DOHH2 (cell line): ENCODE results near the gene GRIN1.

Source experiments
- H3F3A ChIP-seq: fragments of 200-600 bp; sonication (generic), shearing (Covaris generic); 2 replicates; pipeline ENCODE4 v1.6.0; 2016; ENCODE audit warnings: antibody characterized with exemption, mild to moderate bottlenecking; ENCODE audit not compliant: control insufficient read depth, insufficient read depth
- H3K27ac ChIP-seq: fragments of 200-600 bp; sonication (generic); 2 replicates; pipeline ENCODE4 v1.5.1; 2014; ENCODE audit warnings: low read depth, mild to moderate bottlenecking, low read length, moderate library complexity
- H3K27me3 ChIP-seq: fragments of 200-600 bp; sonication (generic); 2 replicates; pipeline ENCODE4 v1.6.1; 2014; ENCODE audit warnings: mild to moderate bottlenecking, low read length, mixed read lengths; ENCODE audit not compliant: control insufficient read depth
- H3K36me3 ChIP-seq: fragments of 200-600 bp; sonication (generic); 2 replicates; pipeline ENCODE4 v1.6.1; 2014; ENCODE audit warnings: mild to moderate bottlenecking, low read length, moderate library complexity, mixed read lengths; ENCODE audit not compliant: control insufficient read depth
- H3K4me1 ChIP-seq: fragments of 200-600 bp; sonication (generic); 2 replicates; pipeline ENCODE4 v1.6.1; 2014; ENCODE audit warnings: mild to moderate bottlenecking, low read length, mixed read lengths; ENCODE audit not compliant: control insufficient read depth
- H3K4me2 ChIP-seq: fragments of 200-600 bp; sonication (generic); 2 replicates; pipeline ENCODE4 v1.6.0; 2014; ENCODE audit warnings: mild to moderate bottlenecking, low read length, moderate library complexity
- H3K4me3 ChIP-seq: fragments of 200-600 bp; sonication (generic); 2 replicates; pipeline ENCODE4 v1.5.1; 2014; ENCODE audit warnings: mild to moderate bottlenecking, low read length, mixed read lengths
- H3K79me2 ChIP-seq: fragments of 200-600 bp; sonication (generic); 2 replicates; pipeline ENCODE4 v1.6.1; 2014; ENCODE audit warnings: mild to moderate bottlenecking, low read length, mixed read lengths; ENCODE audit not compliant: control insufficient read depth
- H3K9me2 ChIP-seq: fragments of 200-600 bp; sonication (generic); replicated peaks from 2 replicates; pipeline ENCODE4 v1.6.1; 2014; ENCODE audit warnings: mild to moderate bottlenecking, low read length, mixed read lengths; ENCODE audit not compliant: control insufficient read depth
- H3K9me3 ChIP-seq: fragments of 200-600 bp; sonication (generic); 2 replicates; pipeline ENCODE4 v1.6.1; 2014; ENCODE audit warnings: antibody characterized with exemption, low read length, mixed read lengths; ENCODE audit not compliant: control insufficient read depth, insufficient read depth
- H4K20me1 ChIP-seq: fragments of 200-600 bp; sonication (generic); 2 replicates; pipeline ENCODE4 v1.6.0; 2014; ENCODE audit warnings: low read depth, mild to moderate bottlenecking, antibody characterized with exemption, low read length, moderate library complexity; ENCODE audit not compliant: control insufficient read depth, insufficient read depth
- EZH2phosphoT487 ChIP-seq: fragments of 200-600 bp; sonication (generic); IDR thresholded peaks from 2 replicates; pipeline ENCODE4 v1.6.1; 2017; ENCODE audit warnings: borderline replicate concordance, mild to moderate bottlenecking, antibody characterized with exemption, low read length, moderate library complexity, mixed read lengths
- TF ChIP-seq, protein P1 (sequence below): fragments of 200-600 bp; sonication (generic); IDR thresholded peaks from one replicate; pipeline ENCODE4 v1.5.1; 2014; ENCODE audit warnings: antibody characterized with exemption, mild to moderate bottlenecking, low read depth, low read length; ENCODE audit not compliant: poor library complexity, severe bottlenecking

Gene GRIN1

DNA sequence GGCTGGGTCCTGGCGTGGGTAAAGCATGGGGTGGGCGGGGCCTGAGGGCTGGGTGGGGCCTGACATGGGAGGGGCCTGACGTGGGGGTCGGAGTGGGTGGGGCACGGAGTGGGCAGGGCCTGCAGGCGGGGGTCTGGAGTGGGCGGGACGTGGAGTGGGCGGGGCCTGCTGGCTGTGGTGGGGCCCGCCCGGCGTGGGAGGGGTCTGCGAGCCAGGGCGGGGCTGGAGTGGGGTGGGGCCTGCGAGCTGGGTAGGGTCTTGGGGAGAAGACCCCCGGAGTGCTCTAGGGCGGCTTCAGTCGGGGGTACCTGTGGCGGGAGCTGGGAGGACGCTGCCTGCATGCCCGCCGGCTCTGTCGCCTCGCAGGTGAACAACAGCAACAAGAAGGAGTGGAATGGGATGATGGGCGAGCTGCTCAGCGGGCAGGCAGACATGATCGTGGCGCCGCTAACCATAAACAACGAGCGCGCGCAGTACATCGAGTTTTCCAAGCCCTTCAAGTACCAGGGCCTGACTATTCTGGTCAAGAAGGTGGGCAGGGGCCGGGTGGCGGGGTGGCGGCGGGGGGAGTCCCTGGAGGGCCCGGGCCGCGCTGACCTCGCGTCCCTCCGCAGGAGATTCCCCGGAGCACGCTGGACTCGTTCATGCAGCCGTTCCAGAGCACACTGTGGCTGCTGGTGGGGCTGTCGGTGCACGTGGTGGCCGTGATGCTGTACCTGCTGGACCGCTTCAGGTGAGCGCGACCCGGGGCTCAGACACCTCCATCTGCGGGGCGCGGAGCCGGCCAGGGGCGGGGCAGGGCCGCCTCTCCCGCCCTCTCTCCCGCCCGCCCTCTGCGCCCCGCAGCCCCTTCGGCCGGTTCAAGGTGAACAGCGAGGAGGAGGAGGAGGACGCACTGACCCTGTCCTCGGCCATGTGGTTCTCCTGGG lies 22.9 kb downstream of the GRIN1 start:
- no peak for TF ChIP-seq EZH2phosphoT487
- TF ChIP-seq, protein P1, sequence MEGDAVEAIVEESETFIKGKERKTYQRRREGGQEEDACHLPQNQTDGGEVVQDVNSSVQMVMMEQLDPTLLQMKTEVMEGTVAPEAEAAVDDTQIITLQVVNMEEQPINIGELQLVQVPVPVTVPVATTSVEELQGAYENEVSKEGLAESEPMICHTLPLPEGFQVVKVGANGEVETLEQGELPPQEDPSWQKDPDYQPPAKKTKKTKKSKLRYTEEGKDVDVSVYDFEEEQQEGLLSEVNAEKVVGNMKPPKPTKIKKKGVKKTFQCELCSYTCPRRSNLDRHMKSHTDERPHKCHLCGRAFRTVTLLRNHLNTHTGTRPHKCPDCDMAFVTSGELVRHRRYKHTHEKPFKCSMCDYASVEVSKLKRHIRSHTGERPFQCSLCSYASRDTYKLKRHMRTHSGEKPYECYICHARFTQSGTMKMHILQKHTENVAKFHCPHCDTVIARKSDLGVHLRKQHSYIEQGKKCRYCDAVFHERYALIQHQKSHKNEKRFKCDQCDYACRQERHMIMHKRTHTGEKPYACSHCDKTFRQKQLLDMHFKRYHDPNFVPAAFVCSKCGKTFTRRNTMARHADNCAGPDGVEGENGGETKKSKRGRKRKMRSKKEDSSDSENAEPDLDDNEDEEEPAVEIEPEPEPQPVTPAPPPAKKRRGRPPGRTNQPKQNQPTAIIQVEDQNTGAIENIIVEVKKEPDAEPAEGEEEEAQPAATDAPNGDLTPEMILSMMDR = no peak
- Histone ChIP-seq H3K4me1 (peaks cover 34% of the 10 kb centered on the region), H3K36me3 (no peaks in the 10 kb centered on the region), H4K20me1 (no peaks in the 10 kb centered on the region; the same call in 1 of the 2 replicates), H3K4me3 (no peak overlapping the region), H3K9me3 (no peaks in the 10 kb centered on the region), H3K9me2 (no peaks in the 10 kb centered on the region), H3F3A (no peaks in the 10 kb centered on the region), H3K27me3 (peaks cover 29% of the 10 kb centered on the region), H3K27ac (no peak overlapping the region), H3K4me2 (no peak overlapping the region), H3K79me2 (no peaks in the 10 kb centered on the region)

DNA sequence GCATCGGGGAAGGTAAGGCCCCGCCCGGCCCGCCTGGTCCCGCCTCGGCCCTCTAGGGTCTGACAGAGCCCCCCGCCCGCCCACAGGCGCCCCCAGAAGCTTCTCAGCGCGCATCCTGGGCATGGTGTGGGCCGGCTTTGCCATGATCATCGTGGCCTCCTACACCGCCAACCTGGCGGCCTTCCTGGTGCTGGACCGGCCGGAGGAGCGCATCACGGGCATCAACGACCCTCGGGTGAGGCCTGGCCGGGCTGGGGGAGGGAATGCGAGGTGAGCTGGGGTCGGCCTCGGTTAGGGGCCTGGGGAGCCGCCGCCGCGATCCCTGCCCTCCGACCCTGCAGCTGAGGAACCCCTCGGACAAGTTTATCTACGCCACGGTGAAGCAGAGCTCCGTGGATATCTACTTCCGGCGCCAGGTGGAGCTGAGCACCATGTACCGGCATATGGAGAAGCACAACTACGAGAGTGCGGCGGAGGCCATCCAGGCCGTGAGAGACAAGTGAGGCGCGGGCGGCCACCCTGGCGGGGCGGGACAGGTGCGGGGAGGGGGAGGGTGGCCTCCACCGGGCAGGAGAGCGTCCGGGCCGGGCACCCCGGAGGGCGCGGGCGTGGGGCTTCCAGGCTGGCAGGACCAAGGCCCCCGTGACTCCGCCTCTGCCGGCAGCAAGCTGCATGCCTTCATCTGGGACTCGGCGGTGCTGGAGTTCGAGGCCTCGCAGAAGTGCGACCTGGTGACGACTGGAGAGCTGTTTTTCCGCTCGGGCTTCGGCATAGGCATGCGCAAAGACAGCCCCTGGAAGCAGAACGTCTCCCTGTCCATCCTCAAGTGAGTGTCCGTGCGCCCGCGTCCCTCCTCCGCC lies 23.8 kb downstream of the GRIN1 start:
- H3K4me1 ChIP-seq = peaks cover 25% of the 10 kb centered on the region
- no peak overlapping the region for H3K27ac ChIP-seq
- no peaks in the 10 kb centered on the region for H3K36me3 ChIP-seq
- H3K9me2 ChIP-seq = no peaks in the 10 kb centered on the region
- no peaks in the 10 kb centered on the region; the same call in 1 of the 2 replicates for H4K20me1 ChIP-seq
- no peaks in the 10 kb centered on the region for H3K79me2 ChIP-seq
- no peaks in the 10 kb centered on the region for H3F3A ChIP-seq
- H3K4me3 ChIP-seq = no peak overlapping the region
- H3K9me3 ChIP-seq = no peaks in the 10 kb centered on the region
- TF ChIP-seq EZH2phosphoT487 = no peak
- TF ChIP-seq, protein P1 = no peak
- no peak overlapping the region for H3K4me2 ChIP-seq
- H3K27me3 ChIP-seq = peaks cover 32% of the 10 kb centered on the region

GRCh38 chr9:137163365-137163715 lies 24.4 kb downstream of the GRIN1 start:
- Histone ChIP-seq H3K79me2 (no peaks in the 10 kb centered on the region), H3K4me2 (no peak overlapping the region), H3K9me2 (no peaks in the 10 kb centered on the region), H3K4me1 (peaks cover 19% of the 10 kb centered on the region), H3K27ac (no peak overlapping the region), H3K9me3 (no peaks in the 10 kb centered on the region), H3F3A (no peaks in the 10 kb centered on the region), H3K27me3 (peaks cover 33% of the 10 kb centered on the region), H3K36me3 (no peaks in the 10 kb centered on the region), H4K20me1 (no peaks in the 10 kb centered on the region), H3K4me3 (no peak overlapping the region)
- no peak for TF ChIP-seq EZH2phosphoT487
- TF ChIP-seq, protein P1 = no peak
